Upper lobe of left lung (tissue), 4 donors: ENCODE results near the gene CHD5.

Experiments
- CTCF ChIP-seq, 6 experiments: fragments of 450-650 bp in 4 of 6; fragments of 200-600 bp in 2 of 6; sonication (generic) in 2 of 6; IDR thresholded peaks; one replicate each; pipeline ENCODE4 v1.5.1; 2016 to 2019; ENCODE audit warnings: antibody characterized with exemption in 6 of 6
- EP300 ChIP-seq, 4 donors: sonication (generic); formaldehyde crosslinking; IDR thresholded peaks; one replicate each; pipeline ENCODE4 v1.5.1; 2017; ENCODE audit warnings: antibody characterized with exemption in 4 of 4, control low read depth in 2 of 4
- POLR2A ChIP-seq, 4 donors: fragments of 450-650 bp; IDR thresholded peaks; one replicate each; pipeline ENCODE4 v1.5.1; 2016 to 2017; ENCODE audit warnings: antibody characterized with exemption in 4 of 4, mild to moderate bottlenecking in 2 of 4
- POLR2AphosphoS5 ChIP-seq, 2 donors: sonication (generic); formaldehyde crosslinking; IDR thresholded peaks; one replicate each; pipeline ENCODE4 v1.5.1; 2017; ENCODE audit warnings: antibody characterized with exemption in 2 of 2

DNA sequence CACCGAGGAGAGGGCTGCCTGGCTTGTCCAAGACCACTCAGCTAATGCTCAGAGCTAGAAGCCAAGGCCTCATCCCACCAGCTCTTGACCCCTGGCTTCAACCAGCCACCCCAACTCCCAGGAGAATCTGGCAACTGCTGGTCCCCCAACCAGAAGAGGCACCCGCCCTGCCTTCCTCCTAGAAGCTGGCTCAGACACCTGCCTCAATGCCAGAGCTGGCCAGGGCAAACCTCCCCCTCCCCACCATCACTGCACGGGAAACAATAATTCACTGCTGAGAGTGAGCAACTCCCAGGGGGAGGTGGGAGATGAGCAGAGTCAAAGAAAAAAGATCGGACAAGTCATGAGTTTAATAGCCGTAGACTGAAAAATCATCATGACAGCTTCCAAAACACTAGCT lies 3.3 kb downstream of the CHD5 start:
- TF ChIP-seq CTCF (IDR thresholded peaks at IDR 0.05) (no peak), POLR2A (IDR thresholded peaks at IDR 0.05) (no peak), EP300 (IDR thresholded peaks at IDR 0.05) (no peak), POLR2AphosphoS5 (IDR thresholded peaks at IDR 0.05) (no peak)
